H1 (cell line): ENCODE data around the gene CMIP. TPM values are rescaled to one million over a fixed set of nuclear protein-coding genes. Genes with fewer than 3 reads are reported as not detected.
A peak's percentile ranks its signal among the peaks of the same experiment; 100 is the strongest.

Source experiments
- ATF2 ChIP-seq: IDR thresholded peaks from 2 replicates; pipeline ENCODE4 v1.6.1; 2012; ENCODE audit warnings: low read length, inconsistent platforms
- CBX8 ChIP-seq: fragments of 300-800, 300-1000 bp; sonication (generic); IDR thresholded peaks from 2 replicates; pipeline ENCODE4 v1.7.1; 2016; ENCODE audit warnings: low read depth, low read length, borderline replicate concordance
- CHD1 ChIP-seq: IDR thresholded peaks from 2 replicates; pipeline ENCODE4 v1.6.1; 2012; ENCODE audit warnings: low read depth, low read length, improper control_type of control experiment
- CHD2 ChIP-seq: IDR thresholded peaks from 2 replicates; pipeline ENCODE4 v1.6.1; 2012; ENCODE audit warnings: low read length, improper control_type of control experiment
- CREB1 ChIP-seq: IDR thresholded peaks from 2 replicates; pipeline ENCODE4 v1.6.1; 2012; ENCODE audit warnings: inconsistent platforms
- CTBP2 ChIP-seq: IDR thresholded peaks from 2 replicates; pipeline ENCODE4 v1.7.0; 2011; ENCODE audit warnings: borderline replicate concordance, mild to moderate bottlenecking, moderate library complexity, mixed read lengths, low read length; ENCODE audit not compliant: insufficient read depth, insufficient read length
- FOSL1 ChIP-seq: IDR thresholded peaks from 2 replicates; pipeline ENCODE4 v1.6.1; 2011; ENCODE audit warnings: mild to moderate bottlenecking, low read depth, low read length, moderate library complexity; ENCODE audit not compliant: insufficient read depth
- HDAC6 ChIP-seq: IDR thresholded peaks from one replicate; pipeline ENCODE4 v1.7.1; 2012; ENCODE audit warnings: low read depth, mild to moderate bottlenecking, inconsistent platforms, low read length, moderate library complexity
- JUN ChIP-seq: IDR thresholded peaks from 2 replicates; pipeline ENCODE4 v1.6.1; 2011; ENCODE audit warnings: low read depth, mild to moderate bottlenecking, improper control_type of control experiment, low read length
- JUND ChIP-seq: IDR thresholded peaks from 2 replicates; pipeline ENCODE4 v1.6.1; 2011; ENCODE audit warnings: mild to moderate bottlenecking, improper control_type of control experiment, low read length
- KDM5A ChIP-seq: fragments of 200-600 bp; IDR thresholded peaks from 2 replicates; pipeline ENCODE4 v1.7.1; 2012; ENCODE audit warnings: mild to moderate bottlenecking, low read length, inconsistent platforms, mixed read lengths
- MAFK ChIP-seq: IDR thresholded peaks from 2 replicates; pipeline ENCODE4 v1.6.1; 2012; ENCODE audit warnings: low read depth, mild to moderate bottlenecking, improper control_type of control experiment, low read length
- NANOG ChIP-seq: IDR thresholded peaks from 2 replicates; pipeline ENCODE4 v1.6.1; 2011; ENCODE audit warnings: low read length, low read depth, mild to moderate bottlenecking, inconsistent platforms; ENCODE audit not compliant: insufficient read depth, poor library complexity, severe bottlenecking
- PHF8 ChIP-seq: fragments of 200-600 bp; sonication (generic); conservative IDR thresholded peaks from 2 replicates; pipeline ENCODE4 v1.7.1; 2012; ENCODE audit warnings: low read depth, mild to moderate bottlenecking, inconsistent platforms, low read length, moderate library complexity
- RFX5 ChIP-seq: IDR thresholded peaks from 2 replicates; pipeline ENCODE4 v1.6.1; 2011; ENCODE audit warnings: low read depth, low read length, improper control_type of control experiment, borderline replicate concordance
- RNF2 ChIP-seq: fragments of 200-900, 300-1000 bp; sonication (generic); IDR thresholded peaks from 2 replicates; pipeline ENCODE4 v1.7.1; 2016; ENCODE audit warnings: borderline replicate concordance, low read depth, mild to moderate bottlenecking, antibody characterized with exemption, low read length; ENCODE audit not compliant: poor library complexity, severe bottlenecking; ENCODE audit errors: missing control alignments
- RXRA ChIP-seq: IDR thresholded peaks from 2 replicates; pipeline ENCODE4 v1.6.1; 2011; ENCODE audit warnings: low read depth, mild to moderate bottlenecking, low read length, moderate library complexity; ENCODE audit not compliant: insufficient read depth
- SIN3A ChIP-seq, 2 experiments: IDR thresholded peaks in 1 of 2; conservative IDR thresholded peaks in 1 of 2; 2 replicates each; pipeline ENCODE4 v1.6.1; 2011 to 2012; ENCODE audit warnings: low read length in 2 of 2, improper control_type of control experiment in 1 of 2, low read depth in 1 of 2, mild to moderate bottlenecking in 1 of 2
- SIRT6 ChIP-seq: IDR thresholded peaks from one replicate; pipeline ENCODE4 v1.7.1; 2012; ENCODE audit warnings: low read length, inconsistent platforms
- SRF ChIP-seq: IDR thresholded peaks from 2 replicates; pipeline ENCODE4 v1.6.1; 2011; ENCODE audit warnings: mild to moderate bottlenecking, low read depth, low read length, moderate library complexity
- TAF1 ChIP-seq: IDR thresholded peaks from 2 replicates; pipeline ENCODE4 v1.6.1; 2011; ENCODE audit warnings: mild to moderate bottlenecking, low read depth, low read length
- ZNF274 ChIP-seq: IDR thresholded peaks from 2 replicates; pipeline ENCODE4 v1.7.0; 2012; ENCODE audit warnings: low read length, borderline replicate concordance; ENCODE audit errors: extremely low read depth
- polyA plus RNA-seq, 7 experiments: library from polyadenylated mRNA; depleted of rRNA in 3 of 7; stranded (reverse) in 5 of 7; unstranded in 2 of 7; fragments of >200 nt in 5 of 7; fragments of 200-250 nt in 2 of 7; gene quantifications; 1 replicate in 5 of 7; 2 replicates in 1 of 7; 4 replicates in 1 of 7; pipeline versions ENCODE4 v1.2.1 to v1.2.3, GENCODE V29; 2011 to 2013; ENCODE audit warnings: missing spikeins in 2 of 7, mixed read lengths in 2 of 7
- total RNA-seq: library from RNA; stranded (reverse); fragmentation: NEBNext Ultra II Directional; extraction: Animal tissue kit (Norgen Biotek cat#: 25700); gene quantifications from 2 replicates; pipeline ENCODE4 v1.2.1, GENCODE V29; 2021

Gene CMIP
- total and polyA plus RNA-seq, 2 of the 8 experiments (the other 6 are each of a cell fraction or from before 2014, with no cell fraction given) = 7.9 to 53.2 TPM

DNA sequence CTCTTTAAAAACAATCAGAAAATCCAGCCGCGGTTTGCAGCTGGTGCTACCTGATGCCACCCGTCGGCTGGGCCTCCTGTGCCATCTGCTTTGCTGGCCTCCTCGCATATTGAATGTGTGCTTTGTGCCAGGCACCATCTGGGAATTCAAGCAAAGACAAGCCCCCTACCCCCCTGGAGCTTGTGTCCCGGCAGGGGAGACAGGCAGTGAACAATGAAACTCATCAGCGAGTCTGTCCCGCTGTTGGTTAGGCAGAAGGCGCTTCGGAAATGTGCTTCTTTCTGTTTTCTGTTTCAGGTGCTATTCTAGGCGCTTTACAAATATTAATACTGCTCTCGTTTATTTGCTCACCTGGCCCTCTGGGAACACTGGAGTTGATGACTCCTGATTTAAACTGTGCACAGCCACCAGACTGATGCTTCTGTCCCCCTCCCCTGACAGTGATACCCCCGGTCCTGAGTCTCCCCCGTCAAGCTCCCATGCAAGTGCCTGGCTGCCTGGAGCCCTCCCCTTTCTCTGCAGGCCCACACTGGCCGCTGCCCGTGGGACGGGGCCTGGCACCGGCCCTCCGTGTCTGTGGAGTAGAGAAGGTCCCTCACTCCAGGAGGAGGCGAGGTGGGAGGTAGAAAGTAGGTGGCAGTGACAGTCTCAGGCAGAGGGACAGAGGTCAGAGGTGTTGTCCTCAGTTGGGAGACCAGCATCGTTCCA is 208.3 kb downstream of the CMIP start (continued):
- TF ChIP-seq SRF = no peak
- no peak for TF ChIP-seq RFX5
- TF ChIP-seq ATF2 = no peak
- TF ChIP-seq CTBP2 = peak; percentile 69
- TF ChIP-seq CBX8 = no peak
- no peak for TF ChIP-seq CHD2
- TF ChIP-seq RXRA = no peak
- no peak for TF ChIP-seq KDM5A
- no peak for TF ChIP-seq FOSL1
- no peak for TF ChIP-seq TAF1
- TF ChIP-seq HDAC6 = no peak
- TF ChIP-seq ZNF274 = no peak
- TF ChIP-seq NANOG = peak; percentile 73
- TF ChIP-seq SIRT6 = no peak
- 0 out of 2 replicates have a peak, but pooled peaks have one; percentile 21 for TF ChIP-seq JUND
- TF ChIP-seq CREB1 = no peak
- no peak for TF ChIP-seq RNF2
- TF ChIP-seq JUN = no peak
- TF ChIP-seq MAFK = no peak
- TF ChIP-seq PHF8 = no peak
- TF ChIP-seq CHD1 = no peak
- 0 out of 4 replicates have a peak, but pooled peaks of 1 of the 2 experiments have one; percentile 42 for TF ChIP-seq SIN3A (conservative IDR thresholded peaks at IDR 0.05 in 1 of 2, IDR thresholded peaks at IDR 0.05 in 1 of 2; ENCODE audit: low read depth in 1 of 2, low read length in 2 of 2)
